Measurements from ENCODE around the gene DDX1.
"Not testable (repeated sequence)": the region's sequence is repeated elsewhere in the genome, so short reads cannot be mapped to it uniquely, and the experiment has no call there.

DDX1 gene

DNA sequence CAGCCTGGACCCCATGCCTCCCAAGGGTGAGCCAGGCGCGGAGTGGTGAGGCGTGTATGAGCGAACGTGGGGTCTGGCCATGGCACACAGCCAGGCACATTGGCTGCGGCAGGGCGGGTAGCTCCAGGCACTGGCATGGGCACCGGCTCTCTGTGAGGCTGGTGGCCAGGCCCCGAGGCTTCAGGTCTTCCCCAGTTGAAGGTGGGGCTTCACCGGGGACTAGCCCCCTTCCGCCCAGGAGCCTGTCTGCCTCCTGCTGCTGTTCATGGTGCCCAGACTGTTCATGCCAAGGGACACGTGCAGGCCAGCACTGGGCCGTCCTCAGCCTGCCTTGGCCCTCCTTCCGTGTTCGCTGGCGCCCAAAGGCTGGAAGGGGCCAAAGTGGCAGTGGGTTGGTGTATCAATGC lies 26.8 kb downstream of the DDX1 start:
- DNase-seq, result no peak

GRCh38 chr2:15619076-15619475 lies 27.4 kb downstream of the DDX1 start:
- DNase-seq, result no peak

- no peak for DNase-seq
These were observed 27.8 kb downstream of the DDX1 start for GRCh38 chr2:15619510-15619909.

DNA sequence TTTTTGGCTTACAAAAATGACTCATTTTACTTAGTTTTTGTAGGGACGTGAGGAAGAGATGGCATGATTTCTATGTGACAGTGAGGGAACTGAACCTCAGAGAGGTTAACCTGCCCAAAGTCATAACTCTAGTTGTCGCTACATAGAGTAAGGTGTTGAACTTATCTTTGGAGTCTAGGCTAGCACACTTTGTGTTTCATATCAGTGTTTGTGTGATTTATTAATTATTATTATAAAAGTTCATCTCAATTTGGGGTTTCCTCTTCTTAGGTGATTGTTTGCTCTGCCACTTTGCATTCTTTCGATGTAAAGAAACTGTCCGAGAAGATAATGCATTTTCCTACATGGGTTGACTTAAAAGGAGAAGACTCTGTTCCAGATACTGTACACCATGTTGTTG lies 28.3 kb downstream of the DDX1 start:
- DNase-seq, result no peak

- no peak for DNase-seq
These were observed 28.7 kb downstream of the DDX1 start for GRCh38 chr2:15620340-15620739.

GRCh38 chr2:15620857-15621471 lies 29.3 kb downstream of the DDX1 start:
- no peak for DNase-seq

- DNase-seq, result not testable (repeated sequence)
These were observed 29.8 kb downstream of the DDX1 start for GRCh38 chr2:15621472-15621870.

DNA sequence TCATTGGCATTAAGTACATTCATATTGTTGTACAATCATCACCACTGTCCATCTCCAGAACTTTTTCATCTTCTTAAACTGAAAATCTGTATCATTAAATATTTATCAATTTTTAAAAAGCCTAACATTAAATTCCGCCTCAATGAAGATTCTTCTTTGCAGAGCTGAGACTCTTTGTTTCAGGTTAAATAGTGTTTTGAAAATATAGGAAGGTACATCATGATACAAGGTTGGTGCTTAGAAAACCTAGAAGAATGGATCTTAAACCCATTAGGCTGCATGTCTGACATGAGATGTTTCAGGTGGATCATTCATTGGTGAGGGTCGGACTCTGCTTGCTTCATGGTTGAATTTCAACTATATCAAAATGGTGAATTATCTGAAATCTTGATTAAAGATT lies 30.5 kb downstream of the DDX1 start:
- DNase-seq, result no peak

GRCh38 chr2:15622614-15623480 lies 31.2 kb downstream of the DDX1 start:
- DNase-seq, result no peak

GRCh38 chr2:15623481-15623796 lies 31.8 kb downstream of the DDX1 start:
- no peak for DNase-seq

DNA sequence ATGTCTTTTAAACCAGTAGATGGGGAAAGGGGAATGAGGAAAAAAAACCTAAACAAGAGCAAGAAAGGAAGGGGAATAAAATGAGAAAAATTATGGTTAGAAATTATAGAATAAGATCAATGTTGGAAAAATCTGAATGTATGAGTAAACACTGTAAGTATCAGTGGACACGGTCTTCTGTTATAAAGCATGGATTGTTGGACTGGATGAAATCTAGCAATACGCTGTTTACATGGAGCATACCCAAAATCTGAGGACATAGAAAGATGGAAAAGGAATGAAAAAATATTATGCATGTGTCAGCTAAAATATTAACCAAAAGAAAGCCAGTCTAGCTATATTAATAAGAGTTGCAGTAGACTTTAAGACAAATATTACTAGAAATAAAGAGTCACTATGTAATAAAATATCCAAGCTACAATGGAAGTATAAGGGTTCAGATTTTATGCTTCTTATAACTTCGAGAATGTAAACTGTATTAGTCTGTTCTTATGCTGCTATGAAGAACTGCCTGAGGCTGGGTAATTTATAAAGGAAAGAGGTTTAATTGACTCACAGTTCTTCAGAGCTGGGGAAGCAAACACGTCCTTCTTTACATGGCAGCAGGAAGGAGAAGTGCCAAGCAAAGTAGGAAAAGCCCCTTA lies 32.4 kb downstream of the DDX1 start:
- no peak for DNase-seq

DNA sequence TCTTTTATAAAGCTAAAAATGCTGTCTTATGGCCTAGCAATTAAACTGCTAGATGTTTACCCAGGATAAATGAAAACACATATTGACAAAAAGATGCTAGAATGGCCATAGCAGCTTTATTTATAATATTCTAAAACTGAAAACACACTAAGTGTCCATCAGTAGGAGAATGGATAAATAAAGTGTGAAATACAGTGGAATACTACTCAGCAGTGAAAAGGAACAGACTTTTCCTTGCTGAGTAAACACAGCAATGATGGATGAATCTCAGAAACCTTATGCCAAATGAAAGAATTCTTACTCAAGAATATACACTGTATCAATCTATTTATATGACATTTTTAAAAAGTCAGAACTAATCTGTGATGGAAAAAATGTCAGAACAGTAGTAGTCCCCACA lies 33.2 kb downstream of the DDX1 start:
- DNase-seq, result no peak

DNA sequence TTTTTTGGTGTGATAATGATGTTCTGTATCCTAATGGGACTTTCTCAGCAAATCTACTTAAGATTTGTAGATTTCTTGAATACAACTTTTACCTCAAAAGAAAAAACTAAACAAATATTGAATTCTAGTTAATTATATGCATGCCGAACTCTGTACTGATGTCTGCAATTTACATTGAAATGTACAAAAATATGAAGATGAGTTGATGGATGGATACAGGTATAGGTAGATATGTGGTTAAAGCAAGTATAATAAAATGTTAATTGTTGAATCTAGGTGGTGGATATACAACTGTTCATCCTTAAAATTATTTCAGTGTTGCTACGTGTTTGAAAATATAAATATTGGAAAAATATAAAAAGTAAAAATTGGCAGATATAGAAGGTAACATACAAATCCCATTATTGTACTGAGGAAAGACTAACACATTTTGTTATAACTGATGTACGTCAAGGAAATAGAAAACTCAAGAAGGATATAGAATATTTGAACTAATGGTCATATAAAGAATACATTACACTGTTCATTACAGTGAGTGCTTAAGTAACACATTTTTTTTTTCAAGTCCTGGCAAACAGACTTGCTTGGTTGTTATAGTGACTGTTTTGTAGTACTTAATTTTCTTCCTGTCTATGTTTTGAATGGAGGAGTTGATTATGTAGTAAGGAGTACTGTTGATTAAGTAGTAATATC lies 33.8 kb downstream of the DDX1 start:
- DNase-seq, result no peak

GRCh38 chr2:15626126-15626525 lies 34.5 kb downstream of the DDX1 start:
- no peak for DNase-seq

GRCh38 chr2:15626967-15627366 lies 35.3 kb downstream of the DDX1 start:
- no peak for DNase-seq

- no peak for DNase-seq
These were observed 36.4 kb downstream of the DDX1 start for GRCh38 chr2:15627817-15628684.

DNA sequence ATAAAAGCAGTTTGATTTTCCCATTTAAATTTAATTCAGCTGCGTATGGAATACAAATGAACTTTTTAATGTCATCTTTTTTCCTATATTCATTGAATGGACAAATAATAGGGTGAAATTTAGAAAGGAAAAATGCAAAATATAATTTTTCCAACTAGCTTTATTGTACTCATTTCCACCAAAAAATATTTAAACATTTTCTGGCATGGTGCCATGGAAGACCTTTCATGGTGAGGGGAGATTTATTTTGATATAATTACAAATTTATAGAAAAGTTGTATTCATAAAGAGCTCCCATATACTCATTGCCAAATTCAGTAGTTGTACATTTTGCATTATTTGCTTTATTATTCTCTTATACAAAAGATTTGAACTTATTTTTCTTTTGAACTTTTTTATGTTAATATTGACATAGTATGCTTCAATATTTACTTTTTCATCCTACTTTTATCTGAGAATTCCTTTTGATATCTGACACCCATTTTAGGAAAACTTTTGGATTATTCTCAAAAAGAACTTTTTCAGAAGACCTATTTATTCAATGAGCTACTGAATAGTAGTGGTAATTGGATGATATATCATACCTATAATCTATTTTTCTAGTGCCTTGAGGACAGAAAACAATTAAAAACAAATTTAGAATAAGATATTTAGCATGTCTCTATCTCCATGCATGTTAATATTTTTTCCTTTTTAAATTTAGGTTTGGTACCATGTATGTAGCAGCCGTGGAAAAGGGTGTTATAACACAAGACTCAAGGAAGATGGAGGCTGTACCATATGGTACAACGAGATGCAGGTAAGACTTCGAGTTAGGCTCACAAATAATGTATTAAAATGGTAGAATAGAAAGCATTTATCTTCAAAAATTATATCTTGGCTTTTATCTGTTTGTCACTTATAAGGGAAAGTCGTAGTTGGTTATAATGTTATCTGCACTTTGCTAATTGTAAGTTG lies 37.5 kb downstream of the DDX1 start:
- DNase-seq, result no peak

GRCh38 chr2:15630121-15630977 lies 38.7 kb downstream of the DDX1 start:
- DNase-seq, result no peak

GRCh38 chr2:15630978-15631719 lies 39.5 kb downstream of the DDX1 start:
- DNase-seq, result no peak

GRCh38 chr2:15631883-15632282 lies 40.2 kb downstream of the DDX1 start:
- DNase-seq, result no peak
